GM12891 (cell line): ENCODE results near the gene SIN3B.

Source experiments
- PAX5 ChIP-seq: IDR thresholded peaks from 2 replicates; pipeline ENCODE4 v1.6.1; 2011; ENCODE audit warnings: low read length, moderate library complexity, mild to moderate bottlenecking; ENCODE audit not compliant: insufficient read depth, severe bottlenecking
- POLR2A ChIP-seq: IDR thresholded peaks from 2 replicates; pipeline ENCODE4 v1.6.1; 2011; ENCODE audit warnings: low read depth, low read length, control low read depth
- POLR2AphosphoS5 ChIP-seq: IDR thresholded peaks from 2 replicates; pipeline ENCODE4 v1.6.1; 2011; ENCODE audit warnings: low read depth, low read length, control low read depth
- POU2F2 ChIP-seq: IDR thresholded peaks from 2 replicates; pipeline ENCODE4 v1.6.1; 2011; ENCODE audit warnings: low read depth, mild to moderate bottlenecking, control low read depth, low read length, moderate library complexity
- SPI1 ChIP-seq: IDR thresholded peaks from 2 replicates; pipeline ENCODE4 v1.6.1; 2011; ENCODE audit warnings: low read depth, low read length, control low read depth
- TAF1 ChIP-seq: IDR thresholded peaks from 2 replicates; pipeline ENCODE4 v1.6.1; 2011; ENCODE audit warnings: low read depth, low read length, control low read depth

- TF ChIP-seq POLR2A (no peak), SPI1 (no peak), POLR2AphosphoS5 (no peak), TAF1 (no peak), PAX5 (no peak), POU2F2 (no peak)
These were observed 56.0 kb downstream of the SIN3B start for GRCh38 chr19:16885166-16885565.
